Lower leg skin (tissue), 4 donors: ENCODE measurements around the gene OTUD3. TPM values are rescaled to one million over a fixed set of nuclear protein-coding genes. Genes with fewer than 3 reads are reported as not detected.

ENCODE experiments used
- DNase-seq, 2 donors: peaks; one replicate each; pipeline ENCODE4 v3.0.0-alpha.2; 2019; ENCODE audit warnings: low spot score in 2 of 2
- H3K4me3 ChIP-seq: fragments of 200-600 bp; sonication (generic); 2 replicates; pipeline ENCODE4 v1.5.1; 2017; ENCODE audit warnings: mild to moderate bottlenecking, low read depth; ENCODE audit not compliant: poor library complexity, severe bottlenecking
- CTCF ChIP-seq, 3 donors: fragments of 450-650 bp; IDR thresholded peaks; one replicate each; pipeline ENCODE4 v1.5.1; 2016; ENCODE audit warnings: antibody characterized with exemption in 3 of 3, mild to moderate bottlenecking in 3 of 3, moderate library complexity in 2 of 3
- POLR2A ChIP-seq, 2 donors: fragments of 450-650 bp; IDR thresholded peaks; one replicate each; pipeline ENCODE4 v1.6.1; 2016 to 2017; ENCODE audit warnings: antibody characterized with exemption in 2 of 2, mild to moderate bottlenecking in 1 of 2, moderate library complexity in 1 of 2
- WGBS, 2 donors: methylation state at CpG; one replicate each; pipeline ENCODE4 v1.1.5; 2018; 5-methylcytosine and 5-hydroxymethylcytosine counted together
- intact Hi-C: fragments of 100-400 bp; cut with DNase I; formaldehyde crosslinking; loops from one replicate; pipeline ENCODE4 v1.15.0; 2023; ENCODE audit warnings: low total_unique reads
- total RNA-seq, 4 donors: library from RNA; depleted of rRNA; stranded (reverse); fragments of >200 nt; gene quantifications; one replicate each; pipeline ENCODE4 v1.1.0, GENCODE V29; 2016

The OTUD3 gene
- total RNA-seq, 4 donors from 2014 or later: 4.7 to 5.9 (median 5.2) TPM

- 85 to 92% methylated on average over 5 of the region's 5 CpGs for WGBS, 2 donors
- TF ChIP-seq POLR2A (IDR thresholded peaks at IDR 0.05) (no peak), CTCF (IDR thresholded peaks at IDR 0.05) (no peak)
- no peak for DNase-seq
- intact Hi-C loops: no loop called here
- H3K4me3 ChIP-seq: no peak overlapping the region
Measured at GRCh38 chr1:19894218-19894617, 12.0 kb downstream of the OTUD3 start.

GRCh38 chr1:19901653-19902052 is 19.5 kb downstream of the OTUD3 start:
- intact Hi-C loops: no loop called here
- no peak for DNase-seq

GRCh38 chr1:19903621-19904020 is 21.4 kb downstream of the OTUD3 start:
- 70 to 73% methylated on average over 7 of the region's 7 CpGs for WGBS, 2 donors
- DNase-seq: no peak
- intact Hi-C loops: no loop called here
- no peak overlapping the region for H3K4me3 ChIP-seq
- TF ChIP-seq POLR2A (IDR thresholded peaks at IDR 0.05) (no peak), CTCF (IDR thresholded peaks at IDR 0.05) (no peak)

More at GRCh38 chr1:19901653-19902052, 19.5 kb downstream of the OTUD3 start:
- WGBS, 2 donors: 95 to 98% methylated on average over 1 of the region's 1 CpG
- TF ChIP-seq CTCF (IDR thresholded peaks at IDR 0.05) (no peak), POLR2A (IDR thresholded peaks at IDR 0.05) (no peak)
- H3K4me3 ChIP-seq: no peak overlapping the region

GRCh38 chr1:19907456-19907855 is 25.3 kb downstream of the OTUD3 start:
- TF ChIP-seq POLR2A (IDR thresholded peaks at IDR 0.05) (no peak), CTCF (IDR thresholded peaks at IDR 0.05) (no peak)
- intact Hi-C loops: no loop called here
- no peak overlapping the region for H3K4me3 ChIP-seq
- no peak for DNase-seq
- 88 to 96% methylated on average over 13 of the region's 13 CpGs for WGBS, 2 donors

- no peak overlapping the region for H3K4me3 ChIP-seq
- TF ChIP-seq CTCF (IDR thresholded peaks at IDR 0.05): no peak
- TF ChIP-seq POLR2A (IDR thresholded peaks at IDR 0.05): no peak
- intact Hi-C loops: no loop called here
- no peak for DNase-seq
- WGBS, 2 donors: 90 to 94% methylated on average over 5 of the region's 5 CpGs
Measured at GRCh38 chr1:19909392-19909791, 27.2 kb downstream of the OTUD3 start.

GRCh38 chr1:19909971-19910370 is 27.8 kb downstream of the OTUD3 start:
- DNase-seq: no peak
- no peak overlapping the region for H3K4me3 ChIP-seq
- no peak for TF ChIP-seq CTCF (IDR thresholded peaks at IDR 0.05)
- no peak for TF ChIP-seq POLR2A (IDR thresholded peaks at IDR 0.05)
- 92 to 93% methylated on average over 3 of the region's 3 CpGs for WGBS, 2 donors
- intact Hi-C loops: loop anchor here (10.0 kb wide), 1 partner anchor 585 kb away; no protein-coding TSS in a partner anchor
